ENCODE measurements around the gene RASGEF1C.

RASGEF1C gene

DNA sequence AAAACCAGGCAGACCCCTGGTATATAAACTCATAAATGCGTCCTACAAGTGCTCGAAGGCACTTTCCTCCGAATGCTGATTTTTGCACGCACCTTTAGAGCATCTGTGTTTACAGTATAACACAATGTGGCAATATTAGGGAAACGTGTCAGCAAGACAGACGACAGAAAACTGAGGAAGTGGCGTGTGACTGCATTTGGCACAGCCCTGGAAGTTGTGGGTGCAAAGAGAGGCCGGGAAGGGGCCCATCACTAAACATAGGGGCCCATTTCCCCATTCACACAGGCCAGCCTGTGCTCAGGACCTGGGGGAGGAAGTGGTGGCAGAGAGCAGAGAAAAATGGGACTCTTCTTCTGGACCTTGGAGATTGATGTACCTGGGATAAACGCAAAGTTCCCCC, 48.2 kb downstream of the RASGEF1C start:
- no peak for DNase-seq (ENCODE audit: low read depth in 2 of 2)
- H3K4me3 ChIP-seq (replicated peaks in 1 of 2; ENCODE audit: low read depth in 2 of 2, low read length in 2 of 2): no peak overlapping the region
- TF ChIP-seq, protein P1, sequence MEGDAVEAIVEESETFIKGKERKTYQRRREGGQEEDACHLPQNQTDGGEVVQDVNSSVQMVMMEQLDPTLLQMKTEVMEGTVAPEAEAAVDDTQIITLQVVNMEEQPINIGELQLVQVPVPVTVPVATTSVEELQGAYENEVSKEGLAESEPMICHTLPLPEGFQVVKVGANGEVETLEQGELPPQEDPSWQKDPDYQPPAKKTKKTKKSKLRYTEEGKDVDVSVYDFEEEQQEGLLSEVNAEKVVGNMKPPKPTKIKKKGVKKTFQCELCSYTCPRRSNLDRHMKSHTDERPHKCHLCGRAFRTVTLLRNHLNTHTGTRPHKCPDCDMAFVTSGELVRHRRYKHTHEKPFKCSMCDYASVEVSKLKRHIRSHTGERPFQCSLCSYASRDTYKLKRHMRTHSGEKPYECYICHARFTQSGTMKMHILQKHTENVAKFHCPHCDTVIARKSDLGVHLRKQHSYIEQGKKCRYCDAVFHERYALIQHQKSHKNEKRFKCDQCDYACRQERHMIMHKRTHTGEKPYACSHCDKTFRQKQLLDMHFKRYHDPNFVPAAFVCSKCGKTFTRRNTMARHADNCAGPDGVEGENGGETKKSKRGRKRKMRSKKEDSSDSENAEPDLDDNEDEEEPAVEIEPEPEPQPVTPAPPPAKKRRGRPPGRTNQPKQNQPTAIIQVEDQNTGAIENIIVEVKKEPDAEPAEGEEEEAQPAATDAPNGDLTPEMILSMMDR (IDR thresholded peaks at IDR 0.05; ENCODE audit: low read depth, low read length): no peak

DNA sequence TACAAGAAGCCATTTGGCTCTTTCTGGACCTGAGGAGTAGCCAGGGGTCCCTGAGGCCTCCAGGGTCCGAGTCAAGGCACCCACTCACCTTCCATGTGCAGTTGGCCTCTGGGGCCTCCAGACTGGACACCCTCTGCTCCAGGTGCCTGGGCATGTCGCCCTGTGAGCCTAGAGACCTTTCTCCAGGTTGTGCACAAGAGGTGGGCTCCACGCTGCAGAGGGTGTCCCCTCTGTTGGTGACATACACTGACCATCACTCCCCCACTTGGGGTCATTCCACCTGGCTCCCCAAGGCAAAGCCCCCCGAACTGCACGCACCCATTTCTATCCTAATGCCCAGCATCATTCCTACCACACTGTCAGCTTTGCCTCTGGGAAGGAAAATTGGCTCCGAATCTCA, 48.8 kb downstream of the RASGEF1C start:
- no peak for DNase-seq (ENCODE audit: low read depth in 2 of 2)
- TF ChIP-seq, protein P1 (IDR thresholded peaks at IDR 0.05; ENCODE audit: low read depth, low read length): no peak
- no peak overlapping the region for H3K4me3 ChIP-seq (replicated peaks in 1 of 2; ENCODE audit: low read depth in 2 of 2, low read length in 2 of 2)

DNA sequence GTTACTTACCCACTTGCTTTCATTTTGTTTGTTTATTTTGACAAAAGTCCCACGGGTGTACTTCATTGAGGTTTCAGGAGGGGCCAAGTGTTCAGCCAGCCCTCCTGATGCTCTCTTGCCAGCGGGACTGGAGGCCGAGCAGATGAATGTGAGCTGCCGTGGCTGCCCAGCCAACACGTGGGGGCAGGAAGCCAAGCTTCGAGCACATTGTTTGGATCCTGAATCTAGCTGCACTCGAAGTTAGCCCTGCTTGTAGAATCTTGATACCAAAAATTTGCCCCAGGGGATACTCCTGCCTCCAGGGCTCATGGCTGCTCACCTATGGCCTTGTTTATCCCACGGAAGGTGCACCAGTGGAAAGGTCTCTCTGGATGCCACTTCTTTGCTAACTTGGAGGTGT, 49.3 kb downstream of the RASGEF1C start:
- peak in 1 of 2 donors; percentile 22 for DNase-seq (ENCODE audit: low read depth in 2 of 2)
- TF ChIP-seq, protein P1 (IDR thresholded peaks at IDR 0.05; ENCODE audit: low read depth, low read length): no peak
- H3K4me3 ChIP-seq (replicated peaks in 1 of 2; ENCODE audit: low read depth in 2 of 2, low read length in 2 of 2): no peak overlapping the region

DNA sequence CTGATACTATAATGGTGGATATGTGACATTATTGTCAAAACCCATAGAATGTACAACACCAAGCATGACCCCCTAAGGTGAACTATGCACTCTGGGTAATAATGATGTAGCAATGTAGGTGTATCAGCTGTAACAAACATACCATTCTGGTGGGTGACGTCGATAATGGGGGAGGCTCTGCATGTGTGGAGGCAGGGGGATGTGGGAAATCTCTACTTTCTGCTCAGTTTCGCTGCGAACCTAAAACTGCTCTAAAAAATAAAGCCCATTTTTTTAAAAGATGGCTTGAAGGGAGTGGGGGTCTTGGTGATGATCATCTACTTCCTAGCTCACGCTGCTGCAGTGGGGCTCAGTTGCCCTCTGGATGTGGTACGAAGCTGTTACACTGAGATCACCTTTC, 51.1 kb downstream of the RASGEF1C start:
- no peak for DNase-seq (ENCODE audit: low read depth in 2 of 2)
- no peak overlapping the region for H3K4me3 ChIP-seq (replicated peaks in 1 of 2; ENCODE audit: low read depth in 2 of 2, low read length in 2 of 2)
- TF ChIP-seq, protein P1 (IDR thresholded peaks at IDR 0.05; ENCODE audit: low read depth, low read length): no peak

DNA sequence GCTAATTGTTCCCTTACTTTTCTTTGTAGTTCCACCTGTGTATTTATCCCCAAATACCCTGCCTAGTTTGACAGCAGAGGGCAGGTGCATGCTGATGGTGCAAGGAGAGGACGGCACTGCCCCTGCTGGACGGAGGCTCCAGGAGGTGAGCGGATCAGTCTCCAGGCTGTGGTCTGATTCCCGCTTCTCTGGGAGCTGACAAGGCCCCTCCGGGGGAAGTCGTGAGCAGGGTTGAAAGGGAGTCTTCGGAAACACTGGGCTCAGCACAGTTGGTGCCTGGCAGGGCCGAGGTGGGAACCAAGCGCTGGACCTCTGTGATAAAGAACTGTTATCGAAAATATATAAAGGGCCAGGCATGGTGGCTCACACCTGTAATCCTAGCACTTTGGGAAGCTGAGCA, 52.9 kb downstream of the RASGEF1C start:
- DNase-seq (ENCODE audit: low read depth in 2 of 2): no peak
- H3K4me3 ChIP-seq (replicated peaks in 1 of 2; ENCODE audit: low read depth in 2 of 2, low read length in 2 of 2): no peak overlapping the region
- TF ChIP-seq, protein P1 (IDR thresholded peaks at IDR 0.05; ENCODE audit: low read depth, low read length): no peak

DNA sequence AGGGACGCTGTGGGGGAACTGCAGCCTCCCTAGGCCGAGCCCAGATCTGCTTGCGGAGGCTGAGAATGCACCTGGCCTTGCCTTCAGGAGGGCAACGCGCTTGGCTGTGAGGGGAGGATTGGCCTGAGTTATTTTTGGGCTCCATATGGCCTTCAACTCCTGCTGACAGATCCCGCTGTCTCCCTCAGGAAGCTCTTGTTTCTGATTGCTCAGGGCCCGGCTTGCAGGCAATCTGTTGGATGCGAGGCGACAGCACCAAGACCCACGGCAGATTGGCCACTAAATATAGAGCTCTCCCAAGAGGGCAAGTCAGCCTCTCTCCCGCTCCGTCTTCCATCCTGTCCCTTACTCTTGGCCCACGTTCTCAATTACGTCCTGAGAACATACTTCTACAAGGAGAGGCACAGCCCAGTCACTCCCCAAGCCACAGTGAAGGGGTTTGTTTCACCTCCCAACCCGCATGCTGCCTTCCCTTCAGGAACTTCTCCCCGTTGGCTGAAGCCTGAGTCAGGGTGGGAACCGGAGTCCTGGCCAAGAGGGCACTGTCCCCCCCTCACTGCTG, 53.6 kb downstream of the RASGEF1C start:
- DNase-seq (ENCODE audit: low read depth in 2 of 2): no peak
- TF ChIP-seq, protein P1 (IDR thresholded peaks at IDR 0.05; ENCODE audit: low read depth, low read length): no peak
- H3K4me3 ChIP-seq (replicated peaks in 1 of 2; ENCODE audit: low read depth in 2 of 2, low read length in 2 of 2): no peak overlapping the region

DNA sequence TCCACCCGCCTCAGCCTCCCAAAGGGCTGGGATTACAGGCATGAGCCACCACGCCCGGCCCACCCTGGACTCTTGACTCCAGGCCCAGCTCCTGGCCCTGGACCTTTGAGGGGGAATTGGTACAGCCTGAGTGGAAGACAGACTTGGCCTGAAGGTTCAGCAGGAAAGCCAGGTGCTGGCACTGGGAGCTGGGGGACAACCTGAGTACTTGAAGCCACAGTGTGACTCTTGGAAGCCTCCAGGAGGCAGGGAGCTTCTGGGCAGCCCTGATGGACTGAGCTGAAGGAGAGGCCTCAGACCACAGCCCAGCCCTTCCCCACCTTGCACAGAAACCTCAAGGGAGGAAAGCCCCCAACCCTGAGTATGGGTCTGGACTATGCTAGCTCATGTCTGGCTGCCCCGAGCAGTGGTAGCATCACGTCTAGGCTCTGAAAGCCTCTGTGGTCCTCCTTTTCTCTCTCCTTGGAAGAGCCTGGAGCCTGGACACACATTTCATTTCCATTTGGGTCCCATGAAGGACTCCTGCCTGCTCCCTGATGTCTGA, 54.1 kb downstream of the RASGEF1C start:
- no peak overlapping the region for H3K4me3 ChIP-seq (replicated peaks in 1 of 2; ENCODE audit: low read depth in 2 of 2, low read length in 2 of 2)
- DNase-seq (ENCODE audit: low read depth in 2 of 2): no peak
- TF ChIP-seq, protein P1 (IDR thresholded peaks at IDR 0.05; ENCODE audit: low read depth, low read length): no peak

Measured in cardiac fibroblast (primary cell).